ENCODE results near the gene FNDC5.

DNA sequence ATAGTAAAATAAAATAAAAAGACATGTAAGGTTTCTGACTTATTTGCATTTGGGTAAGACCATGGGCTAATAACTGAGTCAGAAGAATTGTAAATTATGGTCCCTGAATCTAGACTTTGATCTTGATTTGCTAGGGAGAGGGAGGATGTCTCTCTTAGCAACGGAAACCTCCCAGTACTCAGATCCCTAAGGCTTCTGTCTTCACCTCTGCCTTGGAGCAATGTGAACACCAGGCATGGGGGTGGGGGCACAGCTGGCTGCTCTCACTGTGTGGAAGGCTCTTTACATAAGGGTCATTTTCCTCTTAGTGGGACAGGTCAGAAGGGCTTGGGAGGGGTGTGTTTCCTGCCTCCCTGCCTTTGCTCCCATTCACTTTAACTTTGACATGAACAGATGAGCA, 47.5 kb upstream of the FNDC5 start:
- TF ChIP-seq, protein P1, sequence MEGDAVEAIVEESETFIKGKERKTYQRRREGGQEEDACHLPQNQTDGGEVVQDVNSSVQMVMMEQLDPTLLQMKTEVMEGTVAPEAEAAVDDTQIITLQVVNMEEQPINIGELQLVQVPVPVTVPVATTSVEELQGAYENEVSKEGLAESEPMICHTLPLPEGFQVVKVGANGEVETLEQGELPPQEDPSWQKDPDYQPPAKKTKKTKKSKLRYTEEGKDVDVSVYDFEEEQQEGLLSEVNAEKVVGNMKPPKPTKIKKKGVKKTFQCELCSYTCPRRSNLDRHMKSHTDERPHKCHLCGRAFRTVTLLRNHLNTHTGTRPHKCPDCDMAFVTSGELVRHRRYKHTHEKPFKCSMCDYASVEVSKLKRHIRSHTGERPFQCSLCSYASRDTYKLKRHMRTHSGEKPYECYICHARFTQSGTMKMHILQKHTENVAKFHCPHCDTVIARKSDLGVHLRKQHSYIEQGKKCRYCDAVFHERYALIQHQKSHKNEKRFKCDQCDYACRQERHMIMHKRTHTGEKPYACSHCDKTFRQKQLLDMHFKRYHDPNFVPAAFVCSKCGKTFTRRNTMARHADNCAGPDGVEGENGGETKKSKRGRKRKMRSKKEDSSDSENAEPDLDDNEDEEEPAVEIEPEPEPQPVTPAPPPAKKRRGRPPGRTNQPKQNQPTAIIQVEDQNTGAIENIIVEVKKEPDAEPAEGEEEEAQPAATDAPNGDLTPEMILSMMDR (IDR thresholded peaks at IDR 0.05; ENCODE audit: low read depth, low read length, missing input control) = no peak
- no peak for TF ChIP-seq YY1 (IDR thresholded peaks at IDR 0.05)
- no peak for TF ChIP-seq GABPA (IDR thresholded peaks at IDR 0.05 in 1 of 2, conservative IDR thresholded peaks at IDR 0.05 in 1 of 2)
- no peak for TF ChIP-seq TAF1 (conservative IDR thresholded peaks at IDR 0.05)
- TF ChIP-seq, protein P2, sequence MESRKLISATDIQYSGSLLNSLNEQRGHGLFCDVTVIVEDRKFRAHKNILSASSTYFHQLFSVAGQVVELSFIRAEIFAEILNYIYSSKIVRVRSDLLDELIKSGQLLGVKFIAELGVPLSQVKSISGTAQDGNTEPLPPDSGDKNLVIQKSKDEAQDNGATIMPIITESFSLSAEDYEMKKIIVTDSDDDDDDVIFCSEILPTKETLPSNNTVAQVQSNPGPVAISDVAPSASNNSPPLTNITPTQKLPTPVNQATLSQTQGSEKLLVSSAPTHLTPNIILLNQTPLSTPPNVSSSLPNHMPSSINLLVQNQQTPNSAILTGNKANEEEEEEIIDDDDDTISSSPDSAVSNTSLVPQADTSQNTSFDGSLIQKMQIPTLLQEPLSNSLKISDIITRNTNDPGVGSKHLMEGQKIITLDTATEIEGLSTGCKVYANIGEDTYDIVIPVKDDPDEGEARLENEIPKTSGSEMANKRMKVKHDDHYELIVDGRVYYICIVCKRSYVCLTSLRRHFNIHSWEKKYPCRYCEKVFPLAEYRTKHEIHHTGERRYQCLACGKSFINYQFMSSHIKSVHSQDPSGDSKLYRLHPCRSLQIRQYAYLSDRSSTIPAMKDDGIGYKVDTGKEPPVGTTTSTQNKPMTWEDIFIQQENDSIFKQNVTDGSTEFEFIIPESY (IDR thresholded peaks at IDR 0.05) = no peak
- no peak for TF ChIP-seq RAD21 (IDR thresholded peaks at IDR 0.05)
- TF ChIP-seq MAX (IDR thresholded peaks at IDR 0.05) = no peak
- TF ChIP-seq EGR1 (IDR thresholded peaks at IDR 0.05; ENCODE audit: low read depth in 2 of 2) = no peak
